Measurements from ENCODE around the gene CDH4.

Gene CDH4

GRCh38 chr20:61866165-61866564 lies 614.1 kb downstream of the CDH4 start:
- no peak overlapping the region for H3K27ac ChIP-seq (ENCODE audit: low read depth, low read length, severe bottlenecking)
- H3K9me3 ChIP-seq (ENCODE audit: control insufficient read depth, low read length) = peaks cover 9% of the 10 kb centered on the region
- no peak overlapping the region for H3K4me3 ChIP-seq (ENCODE audit: extremely low read depth, insufficient read depth, low read length, poor library complexity, severe bottlenecking)
- no peaks in the 10 kb centered on the region for H3K36me3 ChIP-seq (ENCODE audit: control insufficient read depth, insufficient read depth, low read length)
- H3K4me1 ChIP-seq (ENCODE audit: control insufficient read depth, insufficient read depth, low read length, poor library complexity, severe bottlenecking) = no peaks in the 10 kb centered on the region
- 87 to 91% methylated on average over 3 to 4 of the region's 5 CpGs for WGBS, 2 experiments (ENCODE audit: insufficient coverage in 2 of 2)

DNA sequence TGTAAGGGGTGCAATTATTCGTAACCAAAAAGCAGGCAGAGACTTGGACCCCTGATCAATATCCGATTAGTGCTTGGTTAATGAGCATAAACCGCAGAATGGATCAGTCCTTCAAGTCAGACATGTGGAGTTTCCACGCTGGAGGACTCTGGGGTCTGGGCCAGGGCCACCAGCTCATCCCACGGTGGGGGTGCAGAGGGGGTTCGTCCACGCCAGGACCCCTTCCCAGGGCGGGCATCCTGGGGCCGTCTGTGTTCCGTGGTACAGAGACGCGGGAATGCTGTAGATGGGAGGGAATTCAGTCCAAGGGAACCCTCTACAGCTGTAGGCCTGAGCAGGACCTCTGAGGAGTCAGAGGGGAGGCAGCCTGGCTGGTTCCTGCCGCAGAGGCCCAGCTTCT lies 615.9 kb downstream of the CDH4 start:
- Histone ChIP-seq H3K4me3 (ENCODE audit: extremely low read depth, insufficient read depth, low read length, poor library complexity, severe bottlenecking) (no peak overlapping the region), H3K4me1 (ENCODE audit: control insufficient read depth, insufficient read depth, low read length, poor library complexity, severe bottlenecking) (no peaks in the 10 kb centered on the region), H3K27ac (ENCODE audit: low read depth, low read length, severe bottlenecking) (no peak overlapping the region), H3K9me3 (ENCODE audit: control insufficient read depth, low read length) (peaks cover 19% of the 10 kb centered on the region), H3K36me3 (ENCODE audit: control insufficient read depth, insufficient read depth, low read length) (no peaks in the 10 kb centered on the region)
- WGBS, 2 experiments (ENCODE audit: insufficient coverage in 2 of 2) = 93 to 96% methylated on average over 10 to 11 of the region's 13 CpGs

- no peak overlapping the region for H3K4me3 ChIP-seq (ENCODE audit: extremely low read depth, insufficient read depth, low read length, poor library complexity, severe bottlenecking)
- H3K36me3 ChIP-seq (ENCODE audit: control insufficient read depth, insufficient read depth, low read length) = no peaks in the 10 kb centered on the region
- H3K4me1 ChIP-seq (ENCODE audit: control insufficient read depth, insufficient read depth, low read length, poor library complexity, severe bottlenecking) = no peaks in the 10 kb centered on the region
- no peak overlapping the region for H3K27ac ChIP-seq (ENCODE audit: low read depth, low read length, severe bottlenecking)
- WGBS, 2 experiments (ENCODE audit: insufficient coverage in 2 of 2) = 78 to 85% methylated on average over 10 to 13 of the region's 13 CpGs
- peaks cover 19% of the 10 kb centered on the region for H3K9me3 ChIP-seq (ENCODE audit: control insufficient read depth, low read length)
These were observed 616.5 kb downstream of the CDH4 start for GRCh38 chr20:61868466-61869090.

- Histone ChIP-seq H3K9me3 (ENCODE audit: control insufficient read depth, low read length) (peaks cover 17% of the 10 kb centered on the region), H3K4me3 (ENCODE audit: extremely low read depth, insufficient read depth, low read length, poor library complexity, severe bottlenecking) (no peak overlapping the region), H3K36me3 (ENCODE audit: control insufficient read depth, insufficient read depth, low read length) (no peaks in the 10 kb centered on the region), H3K4me1 (ENCODE audit: control insufficient read depth, insufficient read depth, low read length, poor library complexity, severe bottlenecking) (no peaks in the 10 kb centered on the region), H3K27ac (ENCODE audit: low read depth, low read length, severe bottlenecking) (no peak overlapping the region)
- WGBS, 2 experiments (ENCODE audit: insufficient coverage in 2 of 2) = 91 to 92% methylated on average over 15 to 19 of the region's 24 CpGs
These were observed 617.9 kb downstream of the CDH4 start for GRCh38 chr20:61869750-61870507.

DNA sequence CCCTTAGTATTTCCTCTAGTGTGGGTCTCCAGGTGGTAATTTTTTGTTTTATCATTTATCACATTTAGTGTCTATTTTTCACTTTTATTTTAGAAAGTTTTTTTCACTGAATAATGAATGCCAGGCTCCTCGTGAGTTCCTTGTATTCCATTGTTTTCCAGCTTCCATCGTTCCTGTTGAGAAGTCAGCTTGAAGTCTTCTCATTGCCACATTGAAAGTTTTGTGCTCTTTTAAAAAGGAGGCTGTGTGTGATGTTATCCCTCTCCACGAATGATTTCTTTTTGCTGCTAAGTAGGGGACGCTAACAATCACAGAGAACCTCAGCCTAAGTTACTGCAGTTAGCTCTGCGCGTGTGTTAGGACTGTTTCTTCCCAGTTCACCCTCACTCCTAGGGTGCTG lies 619.1 kb downstream of the CDH4 start:
- Histone ChIP-seq H3K36me3 (ENCODE audit: control insufficient read depth, insufficient read depth, low read length) (no peaks in the 10 kb centered on the region), H3K27ac (ENCODE audit: low read depth, low read length, severe bottlenecking) (no peak overlapping the region), H3K9me3 (ENCODE audit: control insufficient read depth, low read length) (peaks cover 10% of the 10 kb centered on the region), H3K4me3 (ENCODE audit: extremely low read depth, insufficient read depth, low read length, poor library complexity, severe bottlenecking) (no peak overlapping the region), H3K4me1 (ENCODE audit: control insufficient read depth, insufficient read depth, low read length, poor library complexity, severe bottlenecking) (no peaks in the 10 kb centered on the region)
- 80 to 98% methylated on average over 4 of the region's 6 CpGs for WGBS, 2 experiments (ENCODE audit: insufficient coverage in 2 of 2)

GRCh38 chr20:61871913-61872312 lies 619.9 kb downstream of the CDH4 start:
- H3K4me3 ChIP-seq (ENCODE audit: extremely low read depth, insufficient read depth, low read length, poor library complexity, severe bottlenecking) = no peak overlapping the region
- H3K36me3 ChIP-seq (ENCODE audit: control insufficient read depth, insufficient read depth, low read length) = no peaks in the 10 kb centered on the region
- peaks cover 10% of the 10 kb centered on the region for H3K9me3 ChIP-seq (ENCODE audit: control insufficient read depth, low read length)
- no peak overlapping the region for H3K27ac ChIP-seq (ENCODE audit: low read depth, low read length, severe bottlenecking)
- 97 to 100% methylated on average over 3 to 5 of the region's 8 CpGs for WGBS, 2 experiments (ENCODE audit: insufficient coverage in 2 of 2)
- H3K4me1 ChIP-seq (ENCODE audit: control insufficient read depth, insufficient read depth, low read length, poor library complexity, severe bottlenecking) = no peaks in the 10 kb centered on the region

GRCh38 chr20:61872371-61872900 lies 620.4 kb downstream of the CDH4 start:
- H3K4me1 ChIP-seq (ENCODE audit: control insufficient read depth, insufficient read depth, low read length, poor library complexity, severe bottlenecking) = no peaks in the 10 kb centered on the region
- no peak overlapping the region for H3K27ac ChIP-seq (ENCODE audit: low read depth, low read length, severe bottlenecking)
- H3K9me3 ChIP-seq (ENCODE audit: control insufficient read depth, low read length) = peaks cover 10% of the 10 kb centered on the region
- WGBS, 2 experiments (ENCODE audit: insufficient coverage in 2 of 2) = 85 to 95% methylated on average over 18 to 20 of the region's 20 CpGs
- H3K36me3 ChIP-seq (ENCODE audit: control insufficient read depth, insufficient read depth, low read length) = no peaks in the 10 kb centered on the region
- H3K4me3 ChIP-seq (ENCODE audit: extremely low read depth, insufficient read depth, low read length, poor library complexity, severe bottlenecking) = no peak overlapping the region

- no peak overlapping the region for H3K27ac ChIP-seq (ENCODE audit: low read depth, low read length, severe bottlenecking)
- H3K9me3 ChIP-seq (ENCODE audit: control insufficient read depth, low read length) = peaks cover 10% of the 10 kb centered on the region
- no peak overlapping the region for H3K4me3 ChIP-seq (ENCODE audit: extremely low read depth, insufficient read depth, low read length, poor library complexity, severe bottlenecking)
- WGBS, 2 experiments (ENCODE audit: insufficient coverage in 2 of 2) = 94% methylated on average over 36 of the region's 38 CpGs
- no peaks in the 10 kb centered on the region for H3K36me3 ChIP-seq (ENCODE audit: control insufficient read depth, insufficient read depth, low read length)
- no peaks in the 10 kb centered on the region for H3K4me1 ChIP-seq (ENCODE audit: control insufficient read depth, insufficient read depth, low read length, poor library complexity, severe bottlenecking)
These were observed 621.8 kb downstream of the CDH4 start for GRCh38 chr20:61873651-61874420.

GRCh38 chr20:61874421-61875068 lies 622.5 kb downstream of the CDH4 start:
- Histone ChIP-seq H3K9me3 (ENCODE audit: control insufficient read depth, low read length) (peaks cover 10% of the 10 kb centered on the region), H3K27ac (ENCODE audit: low read depth, low read length, severe bottlenecking) (no peak overlapping the region), H3K4me1 (ENCODE audit: control insufficient read depth, insufficient read depth, low read length, poor library complexity, severe bottlenecking) (no peaks in the 10 kb centered on the region), H3K4me3 (ENCODE audit: extremely low read depth, insufficient read depth, low read length, poor library complexity, severe bottlenecking) (no peak overlapping the region), H3K36me3 (ENCODE audit: control insufficient read depth, insufficient read depth, low read length) (no peaks in the 10 kb centered on the region)
- 57 to 61% methylated on average over 21 to 26 of the region's 27 CpGs for WGBS, 2 experiments (ENCODE audit: insufficient coverage in 2 of 2)

DNA sequence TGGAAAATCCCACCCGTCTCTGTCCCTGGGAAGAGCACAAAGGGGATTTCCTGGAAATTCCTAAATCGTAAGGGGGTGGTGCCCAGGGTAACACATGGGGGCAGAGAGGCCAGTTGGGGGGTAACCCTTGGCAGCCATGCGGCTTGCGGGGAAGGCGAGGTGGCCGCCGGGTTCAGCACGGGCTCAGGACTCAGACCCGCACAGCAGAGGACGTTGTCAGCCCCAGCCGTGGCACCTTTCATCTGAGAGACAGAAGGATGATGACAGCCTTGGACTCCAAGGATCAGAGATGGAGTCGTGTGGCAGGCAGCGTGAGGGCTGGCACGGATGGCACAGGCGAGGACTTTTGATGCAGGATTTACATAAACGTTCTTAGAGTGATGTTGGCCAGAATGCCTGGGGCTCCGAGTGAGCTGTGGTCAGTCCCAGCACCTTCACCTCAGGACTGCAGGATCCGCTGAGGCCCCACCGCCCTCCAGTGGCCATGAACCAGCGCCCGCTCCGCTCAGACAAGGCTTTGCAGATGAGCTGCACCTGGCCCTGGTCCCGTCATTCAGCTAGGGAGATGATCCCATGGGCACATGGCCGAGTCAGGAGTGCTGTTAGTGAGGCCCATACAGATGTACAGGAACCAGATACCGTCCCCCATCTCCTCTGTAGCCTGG lies 623.3 kb downstream of the CDH4 start:
- 86 to 87% methylated on average over 22 of the region's 25 CpGs for WGBS, 2 experiments (ENCODE audit: insufficient coverage in 2 of 2)
- peaks cover 10% of the 10 kb centered on the region for H3K9me3 ChIP-seq (ENCODE audit: control insufficient read depth, low read length)
- H3K4me1 ChIP-seq (ENCODE audit: control insufficient read depth, insufficient read depth, low read length, poor library complexity, severe bottlenecking) = no peaks in the 10 kb centered on the region
- H3K4me3 ChIP-seq (ENCODE audit: extremely low read depth, insufficient read depth, low read length, poor library complexity, severe bottlenecking) = no peak overlapping the region
- H3K36me3 ChIP-seq (ENCODE audit: control insufficient read depth, insufficient read depth, low read length) = no peaks in the 10 kb centered on the region
- H3K27ac ChIP-seq (ENCODE audit: low read depth, low read length, severe bottlenecking) = no peak overlapping the region

Measured in mesodermal cell (in vitro differentiated cells).